ENCODE measurements around the gene GPR132.
"Not testable (repeated sequence)": the region's sequence is repeated elsewhere in the genome, so short reads cannot be mapped to it uniquely, and the experiment has no call there.

Gene GPR132

GRCh38 chr14:105065280-105066228, at the start of gene GPR132:
Gene GPR132 (minus strand): TSS chr14:105065430. CDS start chr14:105055420, 10,010 bp downstream.
- DNase-seq = peak; percentile 47 to 74 (median 61)

- not testable (repeated sequence) for DNase-seq
Observed at GRCh38 chr14:105109243-105109642, 44.0 kb upstream of the GPR132 start.

DNA sequence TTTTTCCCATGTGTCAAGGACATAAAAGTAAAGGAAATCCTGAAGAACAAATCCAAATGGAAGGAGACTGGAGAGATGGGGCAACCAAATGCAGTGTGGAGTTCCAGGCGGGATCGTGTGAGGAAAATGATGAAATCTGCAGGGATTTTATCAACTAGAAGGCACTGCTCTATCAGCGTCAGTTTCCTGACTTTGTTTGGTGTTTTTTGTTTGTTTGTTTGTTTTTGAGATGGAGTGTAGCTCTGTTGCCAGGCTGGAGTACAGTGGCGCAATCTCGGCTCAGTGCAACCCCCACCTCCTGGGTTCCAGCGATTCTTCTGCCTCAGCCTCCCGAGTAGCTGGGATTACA, 43.3 kb upstream of the GPR132 start:
- DNase-seq = no peak

DNA sequence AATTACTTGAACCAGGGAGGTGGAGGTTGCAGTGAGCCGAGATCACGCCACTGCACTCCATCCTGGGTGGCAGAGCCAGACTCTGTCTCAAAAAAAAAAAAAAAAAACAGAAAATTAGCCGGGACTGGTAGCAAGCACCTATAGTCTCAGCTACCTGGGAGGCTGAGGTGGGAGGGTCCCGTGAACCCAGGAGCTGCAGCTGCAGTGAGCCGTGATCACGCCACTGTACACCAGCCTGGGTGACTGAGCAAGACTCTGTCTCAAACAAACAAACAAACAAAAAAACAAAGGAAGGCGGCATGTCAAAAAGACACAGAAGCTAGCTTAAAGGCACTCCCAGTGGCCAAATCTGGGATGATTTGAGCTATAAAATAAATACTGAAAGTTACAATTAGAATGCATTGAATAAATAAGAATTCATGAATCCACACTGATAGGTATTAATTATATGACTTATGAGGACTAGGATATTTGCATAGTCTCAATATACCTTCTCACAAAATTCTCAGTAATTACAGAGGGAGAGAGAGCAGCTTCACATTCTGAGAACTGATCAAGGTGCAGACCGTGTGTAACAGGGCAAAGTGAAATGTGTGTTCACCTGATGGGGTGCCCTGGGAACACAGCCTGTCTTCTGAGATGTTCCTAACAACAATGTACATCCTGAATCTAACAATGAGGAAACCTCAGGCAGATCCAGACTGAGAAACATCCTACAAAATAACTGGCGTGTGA, 42.7 kb upstream of the GPR132 start:
- DNase-seq = no peak

GRCh38 chr14:105107351-105107750, 42.1 kb upstream of the GPR132 start:
- DNase-seq = no peak

- DNase-seq = no peak
Observed at GRCh38 chr14:105105158-105105557, 39.9 kb upstream of the GPR132 start.

DNA sequence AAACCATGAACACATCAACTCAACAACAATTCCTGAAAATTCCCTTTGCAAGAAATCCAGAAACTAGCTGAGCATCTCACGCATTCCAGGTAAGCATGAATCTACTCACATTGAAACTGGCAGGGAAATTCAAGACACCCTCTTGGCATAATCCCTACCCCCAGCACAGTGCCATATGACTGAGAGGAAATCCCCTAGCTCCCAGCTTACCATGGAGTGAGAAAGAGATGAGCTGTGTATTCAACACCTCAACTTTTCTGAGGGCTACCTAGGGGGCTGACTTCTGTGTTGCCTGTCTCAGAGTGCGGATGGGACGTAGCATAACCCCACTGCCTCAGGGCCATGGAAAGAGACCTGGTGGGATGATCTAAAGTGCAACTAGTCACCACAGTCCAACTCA, 37.7 kb upstream of the GPR132 start:
- DNase-seq = no peak

GRCh38 chr14:105102361-105102870, 37.2 kb upstream of the GPR132 start:
- DNase-seq = no peak

- DNase-seq = no peak
Observed at GRCh38 chr14:105100910-105101309, 35.7 kb upstream of the GPR132 start.

DNA sequence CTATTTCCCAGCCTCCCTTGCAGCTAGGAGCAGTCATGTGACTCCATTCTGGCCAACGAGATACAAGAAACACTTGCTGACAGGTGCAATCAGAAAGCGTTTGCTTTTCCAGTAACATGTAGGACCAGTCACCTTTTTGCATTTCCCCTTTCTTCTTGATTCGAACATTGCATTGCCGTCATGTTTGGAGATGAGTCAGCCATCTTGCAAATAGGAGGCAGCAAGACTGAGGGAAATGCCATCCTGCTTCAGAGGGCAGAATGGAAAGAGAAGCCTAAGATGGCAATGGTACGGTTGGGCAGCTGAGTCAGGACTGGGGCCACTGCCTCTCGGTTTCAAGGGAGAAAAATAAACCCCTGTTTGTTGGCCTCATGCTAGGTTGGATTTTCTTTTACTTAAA, 34.5 kb upstream of the GPR132 start:
- no peak for DNase-seq

GRCh38 chr14:105098316-105098715, 33.1 kb upstream of the GPR132 start:
- DNase-seq = no peak

GRCh38 chr14:105097794-105098127, 32.5 kb upstream of the GPR132 start:
- no peak for DNase-seq

GRCh38 chr14:105096206-105096875, 31.1 kb upstream of the GPR132 start:
- DNase-seq = no peak

DNA sequence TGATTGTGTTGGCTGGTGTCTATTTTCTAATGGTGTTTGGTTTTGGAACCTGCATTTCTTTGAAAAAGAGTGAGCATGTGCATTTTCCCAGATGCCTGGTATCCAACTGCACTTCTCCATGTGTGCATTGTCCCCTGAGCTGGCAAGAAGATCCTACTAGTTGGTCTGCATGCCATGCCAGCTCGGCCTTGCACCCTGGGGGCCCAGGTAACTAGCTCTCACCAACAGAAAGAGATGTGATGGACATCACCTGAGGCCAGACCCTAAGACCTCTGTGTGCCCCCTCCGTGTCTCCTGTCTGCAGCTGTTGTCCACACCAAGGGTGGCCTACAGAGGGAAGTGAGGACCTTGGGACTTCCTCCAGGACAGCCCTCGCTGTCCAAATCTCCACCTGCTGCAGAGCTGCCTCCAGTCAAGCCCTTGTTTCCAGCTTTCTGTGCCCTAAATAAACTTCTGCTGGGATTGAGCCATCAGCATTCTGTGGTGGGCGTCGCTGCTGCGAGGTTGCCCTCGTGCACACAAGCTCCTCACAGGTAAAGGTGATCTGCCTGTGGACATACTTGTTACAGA, 30.1 kb upstream of the GPR132 start:
- no peak for DNase-seq

DNA sequence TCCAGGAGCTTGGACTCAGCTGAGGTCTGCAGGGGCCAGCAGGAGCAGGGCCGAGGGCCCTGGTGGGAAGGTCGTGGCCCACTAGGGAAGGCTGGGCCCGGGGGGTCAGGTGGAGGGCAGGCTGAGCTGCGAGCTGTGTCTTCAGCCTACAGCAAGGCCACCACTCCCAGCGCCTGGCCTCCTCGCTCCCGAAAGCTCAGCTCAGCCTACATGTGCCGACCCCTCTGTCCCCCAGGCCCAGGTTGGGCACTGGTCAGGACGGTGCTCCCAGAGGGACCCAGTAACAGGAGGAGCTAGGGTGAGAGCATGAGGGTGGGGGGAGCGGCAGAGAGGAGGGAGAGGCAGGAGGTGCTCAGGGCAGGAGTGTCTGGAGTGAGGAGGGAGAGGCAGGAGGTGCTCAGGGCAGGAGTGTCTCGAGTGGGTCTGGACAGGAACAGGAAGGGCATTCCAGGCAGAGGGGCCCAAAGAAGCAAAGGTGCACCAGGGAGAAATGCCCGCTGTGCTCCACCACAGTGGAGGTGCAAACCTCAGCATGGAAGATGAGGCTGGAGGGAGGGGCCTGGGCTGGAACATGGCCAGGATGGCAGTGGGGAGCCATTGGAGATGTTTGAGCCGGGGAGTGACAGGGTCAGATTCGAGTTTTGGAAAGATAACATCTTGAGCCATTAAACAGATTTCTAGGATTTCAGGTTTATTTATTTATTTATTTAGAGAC, 29.1 kb upstream of the GPR132 start:
- no peak for DNase-seq

DNA sequence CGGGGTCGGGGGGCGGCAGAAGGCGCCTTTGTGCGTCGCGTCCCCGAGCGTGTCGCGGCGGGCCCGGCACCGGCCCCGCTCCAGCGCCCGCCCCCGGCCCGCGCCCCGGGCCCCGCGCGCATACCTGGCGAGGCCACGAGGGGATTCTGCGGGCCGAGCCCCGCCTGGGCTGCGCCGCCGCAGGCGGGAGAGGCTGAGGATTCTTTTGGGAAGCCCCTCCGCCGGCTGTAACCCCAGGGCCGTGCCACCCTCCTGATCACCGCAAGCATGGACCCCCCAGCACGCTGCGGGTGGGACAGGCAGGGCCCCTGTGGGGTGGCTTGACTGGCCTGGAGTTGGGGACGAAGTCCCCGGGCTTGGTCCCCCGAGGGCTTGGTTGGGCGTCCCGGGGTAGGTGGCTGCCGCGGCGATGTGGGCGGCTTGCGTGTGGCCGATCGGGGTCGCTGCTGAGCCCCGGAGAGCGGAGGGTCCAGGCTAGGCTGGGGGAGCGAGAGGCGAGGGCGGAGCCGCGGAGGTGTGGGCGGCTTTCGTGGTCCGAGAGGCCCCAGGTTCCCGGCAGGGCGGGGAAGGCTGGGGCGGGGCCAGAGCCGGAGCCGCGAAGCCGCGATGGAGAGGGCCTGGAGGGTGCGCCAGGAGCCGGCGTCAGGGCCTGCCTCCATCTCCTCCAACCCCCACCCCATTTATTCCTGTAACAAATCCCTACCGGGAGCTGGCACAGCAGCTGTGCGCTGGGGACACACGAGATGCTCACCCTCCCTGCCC, 28.4 kb upstream of the GPR132 start:
- DNase-seq = peak in 1 of 4 experiments; percentile 40

GRCh38 chr14:105093038-105093430, 27.8 kb upstream of the GPR132 start:
- DNase-seq = peak in 2 of 4 experiments; percentile 31 to 65

DNA sequence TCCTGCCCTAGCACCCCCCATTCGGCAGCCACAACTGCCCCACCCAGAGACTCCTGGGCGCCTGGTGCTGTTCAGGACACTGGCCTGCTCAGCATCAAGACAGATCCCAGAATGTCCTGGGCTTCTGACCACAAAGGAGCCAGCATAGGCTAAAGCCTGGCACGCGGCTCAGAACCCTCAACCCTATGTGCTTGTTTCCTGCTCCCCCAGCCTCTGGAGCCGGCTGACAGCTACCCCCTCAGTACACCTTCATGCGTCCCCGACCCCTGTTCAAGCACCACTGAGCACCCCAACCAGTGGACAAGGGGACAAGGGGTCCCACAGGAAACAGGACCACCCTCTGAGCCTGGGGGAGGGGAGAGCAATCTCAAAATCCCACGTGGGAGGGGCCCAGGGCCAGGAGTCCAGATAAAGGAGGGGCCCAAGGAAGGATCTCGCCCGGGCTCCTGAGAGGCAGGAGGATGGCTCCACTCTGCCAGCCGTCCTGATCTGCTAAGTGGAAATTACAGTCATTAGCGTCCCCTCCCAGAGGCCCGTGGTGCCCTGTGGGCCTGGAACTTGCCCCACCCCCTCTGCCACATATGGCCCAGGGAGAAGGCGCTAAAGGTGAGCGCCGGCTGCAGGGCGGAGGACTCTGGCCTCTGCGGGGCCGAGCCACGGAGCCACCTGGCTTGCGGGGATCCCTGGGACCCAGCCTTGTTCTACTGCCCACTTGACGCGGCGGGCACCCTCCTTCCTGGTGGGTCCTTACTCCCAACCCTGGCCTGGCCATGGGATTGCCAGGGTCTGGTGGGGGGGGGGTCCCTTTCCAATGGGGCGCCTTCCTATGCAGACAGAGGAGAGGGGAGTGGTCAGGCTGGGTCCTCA, 27.2 kb upstream of the GPR132 start:
- no peak for DNase-seq

- DNase-seq = no peak
Observed at GRCh38 chr14:105091517-105092170, 26.4 kb upstream of the GPR132 start.

DNA sequence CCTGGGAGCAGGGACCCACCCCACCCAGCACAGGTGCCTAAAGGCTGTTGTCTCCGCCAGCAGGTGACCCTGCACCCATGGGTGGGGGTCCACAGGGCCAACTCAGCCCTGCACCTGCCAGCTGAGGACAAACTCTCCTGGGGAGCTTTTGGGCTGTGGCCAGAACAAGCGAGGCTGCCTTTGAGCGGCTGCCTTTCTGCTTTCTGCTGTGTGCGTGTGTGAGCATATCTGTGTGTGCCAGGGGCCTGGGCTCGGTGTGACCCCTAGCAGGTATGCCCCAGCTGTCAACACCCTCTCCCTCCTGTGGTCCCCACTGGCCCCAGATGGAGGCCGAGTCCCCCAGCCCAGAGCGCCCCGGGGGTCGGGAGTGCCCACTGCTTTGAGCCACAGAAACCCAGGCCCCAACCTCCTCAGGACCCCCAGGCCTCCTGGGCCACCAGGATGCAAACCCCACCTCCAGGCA, 25.9 kb upstream of the GPR132 start:
- DNase-seq = no peak
